Measurements from ENCODE around the gene FOXE3. TPM values are rescaled to one million over a fixed set of nuclear protein-coding genes. Genes with fewer than 3 reads are reported as not detected.
A peak's percentile ranks its signal among the peaks of the same experiment; 100 is the strongest.

FOXE3 gene
- total and polyA plus RNA-seq, 9 of the 15 experiments (the other 6 are each of a cell fraction or from before 2014, with no cell fraction given): not detected

GRCh38 chr1:47436304-47436978 lies 20.4 kb downstream of the FOXE3 start (continued):
- TF ChIP-seq REST (IDR thresholded peaks at IDR 0.05; ENCODE audit: borderline replicate concordance) (peak; percentile 55), REST (CRISPR knock-in tag; IDR thresholded peaks at IDR 0.05; ENCODE audit: low read depth) (no peak), NR2C1 (IDR thresholded peaks at IDR 0.05) (peak; percentile 92), NR2C1 (tag; IDR thresholded peaks at IDR 0.05) (peak; percentile 93), STAT6 (CRISPR knock-in tag; IDR thresholded peaks at IDR 0.05) (no peak), TFAM (CRISPR knock-in tag; conservative IDR thresholded peaks at IDR 0.05) (no peak), TAL1 (IDR thresholded peaks at IDR 0.05) (peak; percentile 24; the same call in 1 of the 2 replicates), VEZF1 (CRISPR knock-in tag; IDR thresholded peaks at IDR 0.05) (no peak), JUN (IDR thresholded peaks at IDR 0.05; ENCODE audit: borderline replicate concordance, low read depth, low read length) (peak; percentile 52; the same call in 1 of the 2 replicates), JUN (CRISPR knock-in tag; IDR thresholded peaks at IDR 0.05; ENCODE audit: borderline replicate concordance) (no peak), NKRF (IDR thresholded peaks at IDR 0.05; ENCODE audit: borderline replicate concordance) (0 out of 2 replicates have a peak, but pooled peaks have one; percentile 21), TEAD2 (tag; IDR thresholded peaks at IDR 0.05) (0 out of 2 replicates have a peak, but pooled peaks have one; percentile 30), HDAC8 (tag; IDR thresholded peaks at IDR 0.05) (no peak), THRAP3 (IDR thresholded peaks at IDR 0.05; ENCODE audit: borderline replicate concordance) (no peak)

Data from K562 (cell line).